ENCODE results near the gene OSBPL9.
A peak's percentile ranks its signal among the peaks of the same experiment; 100 is the strongest.
"Not testable (repeated sequence)": the region's sequence is repeated elsewhere in the genome, so short reads cannot be mapped to it uniquely, and the experiment has no call there.

OSBPL9 gene

DNA sequence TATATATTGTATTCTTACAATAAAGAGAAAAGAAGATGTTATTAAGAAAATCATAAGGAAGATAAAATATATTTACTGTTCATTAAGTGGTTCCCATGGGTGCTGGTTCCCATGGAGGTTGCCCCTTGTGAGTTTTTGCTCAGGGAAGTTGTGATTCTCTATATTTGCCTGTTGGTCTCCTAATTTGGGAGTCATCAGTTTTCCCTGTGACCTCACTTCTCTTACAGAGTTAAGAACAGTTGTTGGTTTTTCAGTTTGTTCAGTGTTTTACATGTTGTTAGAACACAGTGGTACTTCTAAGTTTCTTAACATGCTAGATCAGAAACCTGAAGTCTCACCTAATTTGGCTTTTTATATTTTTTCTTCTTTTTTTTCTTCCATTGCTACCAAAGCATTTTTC lies 109.2 kb downstream of the OSBPL9 start:
- Mint-ChIP-seq H3K27ac (no peak overlapping the region), H3K4me1 (peaks cover 19% of the 10 kb centered on the region), H3K36me3 (no peaks in the 10 kb centered on the region), H3K9me3 (no peaks in the 10 kb centered on the region), H3K4me3 (no peak overlapping the region)
- no peak for ATAC-seq
- no peak for DNase-seq (ENCODE audit: low spot score in 2 of 2)

- Mint-ChIP-seq H3K4me3 (no peak overlapping the region), H3K4me1 (peaks cover 19% of the 10 kb centered on the region), H3K36me3 (no peaks in the 10 kb centered on the region), H3K27ac (no peak overlapping the region), H3K9me3 (no peaks in the 10 kb centered on the region)
- DNase-seq (ENCODE audit: low spot score in 2 of 2) (no peak), ATAC-seq (no peak)
Observed at GRCh38 chr1:51726544-51727225, 109.8 kb downstream of the OSBPL9 start.

- DNase-seq (ENCODE audit: low spot score in 2 of 2) (no peak), ATAC-seq (no peak)
- H3K27ac Mint-ChIP-seq: no peak overlapping the region
- peaks cover 24% of the 10 kb centered on the region for H3K4me1 Mint-ChIP-seq
- no peaks in the 10 kb centered on the region for H3K36me3 Mint-ChIP-seq
- no peaks in the 10 kb centered on the region for H3K9me3 Mint-ChIP-seq
- H3K4me3 Mint-ChIP-seq: no peak overlapping the region
Observed at GRCh38 chr1:51727366-51727765, 110.5 kb downstream of the OSBPL9 start.

DNA sequence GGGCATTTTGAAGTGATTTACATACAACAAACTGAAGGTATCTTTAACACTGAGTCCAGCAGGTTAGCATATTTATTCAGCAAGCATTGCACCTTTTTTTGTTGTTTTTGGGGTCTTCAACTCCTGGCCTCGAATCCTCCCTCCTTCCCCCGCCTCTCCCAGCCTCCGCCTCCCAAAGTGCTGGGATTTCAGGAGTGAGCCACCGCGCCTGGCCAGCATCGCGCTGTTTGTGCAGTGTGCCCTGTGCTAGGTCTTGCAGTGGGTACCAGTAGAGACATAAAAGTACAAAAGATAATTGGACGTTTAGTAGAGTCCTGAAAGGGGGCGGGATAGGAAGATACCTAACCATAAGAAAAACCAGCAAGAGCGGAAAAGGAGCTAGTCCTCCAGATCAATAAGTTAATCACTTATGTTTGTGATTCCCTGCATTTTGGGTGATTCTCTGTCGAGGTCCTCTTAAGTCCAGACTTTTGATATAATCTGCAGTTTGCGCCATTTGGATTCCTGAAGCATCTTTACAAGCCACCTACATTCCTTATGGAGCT lies 111.8 kb downstream of the OSBPL9 start:
- H3K9me3 Mint-ChIP-seq: no peaks in the 10 kb centered on the region
- peak overlapping the region; percentile 93 for H3K27ac Mint-ChIP-seq
- peak overlapping the region; percentile 82 for H3K4me3 Mint-ChIP-seq
- no peak for ATAC-seq
- H3K36me3 Mint-ChIP-seq: no peaks in the 10 kb centered on the region
- peaks cover 32% of the 10 kb centered on the region for H3K4me1 Mint-ChIP-seq
- DNase-seq (ENCODE audit: low spot score in 2 of 2): no peak

DNA sequence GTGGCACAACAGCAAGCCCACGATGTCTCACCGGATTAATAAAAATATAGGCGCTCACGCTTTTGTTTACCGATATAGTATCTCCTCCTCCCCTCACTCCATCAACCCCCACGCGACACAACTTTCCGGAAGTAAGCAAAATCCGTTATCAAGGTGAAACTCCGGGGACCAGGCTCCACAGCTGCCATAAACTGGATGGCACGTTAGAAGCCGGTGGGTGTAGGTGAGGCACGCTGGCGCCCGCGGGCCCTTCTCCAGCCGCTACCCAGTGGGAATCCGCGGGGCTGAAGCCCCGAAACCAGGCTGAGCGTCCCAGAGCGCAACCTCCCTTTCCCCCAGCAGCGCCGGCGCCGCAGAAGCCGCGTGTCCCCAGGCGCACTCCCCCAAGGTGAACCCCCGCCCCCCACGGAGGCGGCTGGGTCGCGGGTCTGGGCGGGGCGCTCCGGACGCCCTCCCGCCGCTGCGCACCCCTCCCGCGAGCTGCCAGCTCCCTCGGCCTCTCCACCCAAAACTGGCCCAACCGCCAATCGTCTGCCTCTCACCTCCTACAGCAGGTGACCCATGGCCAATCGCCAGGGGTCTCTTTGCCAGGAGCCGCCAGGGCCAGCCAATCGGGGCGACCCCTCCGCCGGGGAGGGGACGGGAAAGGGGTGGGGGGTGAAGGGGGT lies 112.4 kb downstream of the OSBPL9 start:
- peaks cover 32% of the 10 kb centered on the region for H3K4me1 Mint-ChIP-seq

GRCh38 chr1:51729824-51730301 lies 113.0 kb downstream of the OSBPL9 start:
- ATAC-seq (peak; percentile 46), DNase-seq (ENCODE audit: low spot score in 2 of 2) (no peak)
- Mint-ChIP-seq H3K4me1 (peaks cover 36% of the 10 kb centered on the region), H3K9me3 (no peaks in the 10 kb centered on the region), H3K36me3 (no peaks in the 10 kb centered on the region), H3K4me3 (peak overlapping the region; percentile 82), H3K27ac (peak overlapping the region; percentile 93)

More for the DNA sequence above, 112.4 kb downstream of the OSBPL9 start:
- ATAC-seq (peak; percentile 98), DNase-seq (ENCODE audit: low spot score in 2 of 2) (peak; percentile 86 to 97)
- H3K4me3 Mint-ChIP-seq: peak overlapping the region; percentile 82
- H3K27ac Mint-ChIP-seq: peak overlapping the region; percentile 93
- no peaks in the 10 kb centered on the region for H3K9me3 Mint-ChIP-seq
- H3K36me3 Mint-ChIP-seq: no peaks in the 10 kb centered on the region

DNA sequence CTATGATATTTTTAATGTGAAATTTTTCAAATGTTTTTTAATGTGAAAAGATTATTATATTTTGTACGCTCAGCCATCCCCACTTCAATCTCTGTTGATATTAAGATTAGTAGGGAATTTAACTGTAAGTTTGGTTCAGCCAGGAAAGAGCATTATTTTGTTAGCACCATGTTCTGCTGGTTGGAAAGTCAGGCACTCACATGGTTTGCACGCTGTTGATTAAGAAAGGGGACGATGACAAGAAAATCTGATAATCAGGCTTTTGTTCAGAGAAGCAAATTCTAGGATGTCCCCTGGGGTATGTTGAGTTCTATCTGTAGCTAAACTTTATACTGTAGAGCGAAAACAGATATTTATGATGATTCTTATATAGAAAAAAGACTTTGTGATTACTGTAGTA lies 115.1 kb downstream of the OSBPL9 start:
- Mint-ChIP-seq H3K4me3 (no peak overlapping the region), H3K27ac (no peak overlapping the region), H3K4me1 (peaks cover 50% of the 10 kb centered on the region), H3K36me3 (no peaks in the 10 kb centered on the region), H3K9me3 (no peaks in the 10 kb centered on the region)
- ATAC-seq (no peak), DNase-seq (ENCODE audit: low spot score in 2 of 2) (no peak)

DNA sequence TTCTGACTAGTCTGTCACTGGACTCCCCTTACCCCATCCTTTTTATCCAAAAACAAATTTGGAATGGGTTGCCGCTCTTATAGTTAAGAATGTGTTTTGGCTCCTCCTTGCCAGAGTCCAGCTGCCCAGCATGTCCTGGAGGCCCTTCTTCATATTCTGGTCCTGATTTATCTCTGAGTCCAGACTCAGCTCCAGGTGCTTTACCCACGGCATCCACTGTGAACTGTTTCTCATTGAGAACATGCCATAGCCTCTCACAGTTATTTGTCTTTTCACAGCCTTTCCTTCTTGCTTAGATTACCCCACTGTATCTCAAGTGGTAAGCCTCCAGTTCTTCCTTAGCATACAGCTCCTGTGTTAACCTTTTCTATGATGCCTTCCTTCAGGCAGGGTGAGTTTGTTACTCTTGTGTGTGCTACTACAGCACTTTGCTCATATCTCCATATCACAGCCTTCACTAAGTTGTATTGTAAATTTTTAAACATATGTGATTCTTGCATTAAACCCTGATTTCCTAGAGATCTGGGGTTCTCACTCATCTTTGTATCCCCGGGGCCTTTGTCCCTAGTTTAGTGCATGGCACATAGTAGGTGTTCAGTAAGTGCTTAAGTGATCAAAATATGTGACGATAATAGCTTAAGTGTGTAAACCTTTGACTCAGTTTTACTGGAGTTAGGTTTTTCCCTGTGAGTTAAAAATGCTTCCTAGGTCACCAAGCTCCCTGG lies 116.0 kb downstream of the OSBPL9 start:
- H3K36me3 Mint-ChIP-seq: no peaks in the 10 kb centered on the region
- peaks cover 54% of the 10 kb centered on the region for H3K4me1 Mint-ChIP-seq
- ATAC-seq (no peak), DNase-seq (ENCODE audit: low spot score in 2 of 2) (no peak)
- no peak overlapping the region for H3K27ac Mint-ChIP-seq
- no peak overlapping the region for H3K4me3 Mint-ChIP-seq
- no peaks in the 10 kb centered on the region for H3K9me3 Mint-ChIP-seq

DNA sequence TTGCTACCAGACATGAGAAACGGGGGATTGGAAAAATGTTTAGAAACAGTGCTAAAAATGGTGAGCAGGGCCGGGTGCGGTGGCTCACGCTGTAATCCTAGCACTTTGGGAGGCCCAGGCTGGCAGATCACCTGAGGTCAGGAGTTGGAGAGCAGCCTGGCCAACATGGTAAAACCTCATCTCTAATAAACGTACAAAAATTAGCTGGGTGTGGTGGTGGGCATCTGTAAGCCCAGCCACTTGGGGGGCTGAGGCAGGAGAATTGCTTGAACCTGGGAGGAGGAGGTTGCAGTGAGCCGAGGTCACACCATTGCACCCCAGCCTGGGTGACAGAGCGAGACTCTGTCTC lies 116.5 kb downstream of the OSBPL9 start:
- not testable (repeated sequence) for H3K36me3 Mint-ChIP-seq; H3K9me3 Mint-ChIP-seq; H3K27ac Mint-ChIP-seq; DNase-seq (ENCODE audit: low spot score in 2 of 2); ATAC-seq; H3K4me3 Mint-ChIP-seq
- H3K4me1 Mint-ChIP-seq: peaks cover 54% of the 10 kb centered on the region

DNA sequence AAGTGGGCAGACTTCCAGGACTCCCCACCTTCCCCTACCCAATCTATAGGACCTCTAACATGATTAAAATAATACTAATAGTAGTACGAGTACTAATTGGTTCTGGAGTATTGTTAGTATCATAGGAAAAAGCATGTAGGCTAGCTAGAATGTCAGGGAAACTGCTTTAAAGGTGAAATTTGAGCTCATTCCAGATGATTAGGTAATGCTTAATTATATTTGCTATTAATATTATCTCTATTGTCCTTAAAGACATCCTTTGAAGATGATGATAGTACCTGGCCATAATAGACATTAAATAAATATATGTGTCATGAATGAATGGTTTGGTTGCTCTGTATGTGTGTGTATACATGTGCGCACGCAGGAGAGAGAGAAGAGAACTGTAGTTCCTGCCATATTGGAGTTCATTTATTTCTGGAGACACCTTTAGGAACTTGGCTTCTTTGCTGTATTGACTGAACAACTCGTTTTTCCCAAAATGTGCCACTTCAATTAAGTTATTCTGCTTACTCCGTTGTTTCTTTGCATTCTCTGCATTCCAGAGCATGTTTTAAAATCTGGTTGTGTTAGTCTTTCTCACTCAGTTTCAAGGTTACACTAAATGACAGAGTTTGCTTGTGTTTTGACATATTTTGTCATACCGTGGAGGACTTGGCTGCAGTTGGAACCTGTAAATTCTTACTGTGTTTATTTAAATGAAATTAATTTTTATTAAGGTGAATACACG lies 117.1 kb downstream of the OSBPL9 start:
- H3K4me1 Mint-ChIP-seq: peaks cover 53% of the 10 kb centered on the region
- DNase-seq (ENCODE audit: low spot score in 2 of 2): no peak
- H3K9me3 Mint-ChIP-seq: no peaks in the 10 kb centered on the region

DNA sequence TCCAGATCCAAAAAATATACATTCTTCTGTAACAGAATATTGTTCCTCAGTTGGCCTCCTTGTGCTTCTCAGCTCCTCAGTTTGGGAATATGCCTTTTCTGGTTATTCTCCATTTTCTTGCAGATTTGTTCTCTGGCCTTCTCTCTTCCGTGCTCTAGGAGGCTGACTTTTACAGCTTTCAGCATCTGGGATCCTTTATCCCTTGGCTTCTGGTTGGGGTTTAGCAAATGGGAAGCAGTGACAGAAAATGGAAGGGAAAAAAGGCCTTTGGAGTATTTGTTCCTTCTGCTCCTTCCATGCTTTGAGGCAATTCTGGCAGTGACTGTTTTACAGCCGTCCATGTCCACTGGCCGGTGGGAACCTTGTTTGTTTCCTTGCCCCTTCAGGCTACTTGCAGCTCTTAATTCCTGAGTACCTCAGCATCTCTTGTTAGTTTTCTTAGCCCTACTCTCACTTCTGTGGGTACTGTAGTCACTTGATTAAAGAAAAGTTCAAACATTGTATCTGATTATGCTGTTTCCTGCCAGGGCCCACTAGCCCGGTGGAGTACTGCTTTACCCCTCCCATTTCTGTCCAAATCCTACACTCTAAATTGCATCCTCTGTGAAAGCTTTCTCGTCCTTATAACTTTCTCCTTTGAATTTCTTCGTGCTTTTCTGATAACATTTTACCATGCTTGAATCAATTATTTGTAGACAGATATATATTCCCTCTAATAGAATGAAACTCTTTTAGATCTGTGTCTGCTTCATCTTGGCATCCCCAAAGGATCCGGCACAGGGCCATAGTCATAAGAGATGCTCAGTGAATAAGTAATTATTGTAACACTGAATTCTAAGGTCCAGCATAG lies 118.2 kb downstream of the OSBPL9 start:
- no peaks in the 10 kb centered on the region for H3K9me3 Mint-ChIP-seq
- H3K4me3 Mint-ChIP-seq: no peak overlapping the region
- H3K4me1 Mint-ChIP-seq: peaks cover 51% of the 10 kb centered on the region
- H3K27ac Mint-ChIP-seq: peak overlapping the region; percentile 48
- DNase-seq (ENCODE audit: low spot score in 2 of 2) (no peak), ATAC-seq (no peak)
- no peaks in the 10 kb centered on the region for H3K36me3 Mint-ChIP-seq

More for the DNA sequence above, 117.1 kb downstream of the OSBPL9 start:
- no peak overlapping the region for H3K4me3 Mint-ChIP-seq
- H3K36me3 Mint-ChIP-seq: no peaks in the 10 kb centered on the region
- ATAC-seq: no peak
- H3K27ac Mint-ChIP-seq: no peak overlapping the region

DNA sequence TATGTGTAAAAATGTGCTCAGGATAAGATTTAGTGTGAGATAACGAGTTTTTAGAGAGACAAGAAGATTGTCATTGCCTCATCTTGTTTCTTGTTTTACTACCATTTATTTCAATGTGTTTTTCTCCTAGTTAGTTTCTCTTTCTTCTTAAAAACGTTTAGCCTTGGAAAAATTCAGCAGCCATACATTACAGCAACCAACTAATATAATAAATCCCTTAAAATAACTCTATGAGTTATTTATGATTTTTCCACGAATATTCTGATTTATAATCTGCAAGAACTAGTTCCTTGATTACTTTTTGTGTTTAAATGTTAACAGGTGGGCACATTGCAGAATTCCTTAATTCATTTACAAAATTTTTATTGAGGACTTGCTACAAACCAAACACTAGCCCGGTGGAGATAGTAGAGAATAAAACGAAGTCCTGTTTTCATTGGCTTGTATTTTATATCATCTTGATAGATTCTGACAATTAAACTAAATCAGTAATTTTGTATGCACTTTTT lies 118.9 kb downstream of the OSBPL9 start:
- Mint-ChIP-seq H3K4me3 (no peak overlapping the region), H3K36me3 (no peaks in the 10 kb centered on the region), H3K9me3 (no peaks in the 10 kb centered on the region), H3K4me1 (peaks cover 50% of the 10 kb centered on the region), H3K27ac (peak overlapping the region; percentile 48)
- ATAC-seq (no peak), DNase-seq (ENCODE audit: low spot score in 2 of 2) (no peak)

DNA sequence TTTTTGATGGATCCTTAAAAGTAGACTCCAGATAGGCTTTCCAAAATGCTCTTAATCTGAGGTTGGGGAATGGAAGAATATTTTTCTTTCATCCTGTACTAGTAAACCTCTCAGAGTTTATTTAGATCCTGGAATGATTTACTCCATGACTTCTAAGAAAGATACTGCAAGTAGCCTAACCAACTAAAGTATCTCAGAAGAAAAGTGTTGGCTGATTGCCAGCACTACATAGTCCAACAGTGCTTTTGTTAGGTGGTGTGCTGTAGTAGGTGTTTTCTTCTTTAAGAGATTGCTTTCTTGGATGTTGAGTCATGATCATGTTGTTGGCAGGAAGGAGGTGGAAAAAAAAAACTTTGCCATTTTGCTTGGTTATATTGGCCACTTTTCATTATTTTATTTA lies 119.8 kb downstream of the OSBPL9 start:
- no peak for DNase-seq (ENCODE audit: low spot score in 2 of 2)

DNA sequence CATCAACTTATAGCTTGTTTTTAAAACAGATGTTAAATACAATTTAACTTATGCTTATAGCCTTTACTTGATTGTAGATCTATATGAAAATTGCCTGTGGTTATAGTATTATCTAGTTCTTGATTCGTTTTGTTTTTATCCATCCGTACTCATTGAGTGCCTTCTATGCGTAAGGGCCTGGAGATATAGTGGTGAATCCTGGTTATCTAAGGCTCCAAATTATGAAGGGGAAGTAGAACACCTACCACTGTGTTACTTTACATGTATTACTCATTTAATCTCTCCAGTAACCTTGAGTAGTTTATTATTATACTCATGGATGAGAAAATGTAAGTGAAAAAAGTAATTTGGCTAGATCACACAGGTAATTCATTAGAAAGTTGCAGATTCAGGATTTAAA lies 121.8 kb downstream of the OSBPL9 start:
- peaks cover 44% of the 10 kb centered on the region for H3K4me1 Mint-ChIP-seq
- no peak overlapping the region for H3K4me3 Mint-ChIP-seq
- H3K9me3 Mint-ChIP-seq: no peaks in the 10 kb centered on the region
- no peak overlapping the region for H3K27ac Mint-ChIP-seq
- H3K36me3 Mint-ChIP-seq: no peaks in the 10 kb centered on the region
- no peak for ATAC-seq
- DNase-seq (ENCODE audit: low spot score in 2 of 2): no peak

More for the DNA sequence above, 119.8 kb downstream of the OSBPL9 start:
- Mint-ChIP-seq H3K4me3 (no peak overlapping the region), H3K27ac (no peak overlapping the region), H3K36me3 (no peaks in the 10 kb centered on the region), H3K9me3 (no peaks in the 10 kb centered on the region), H3K4me1 (peaks cover 54% of the 10 kb centered on the region)
- ATAC-seq: peak; percentile 44
